Urinary bladder (tissue), 4 donors: ENCODE results near the gene MBD3L2B. TPM values are rescaled to one million over a fixed set of nuclear protein-coding genes. Genes with fewer than 3 reads are reported as not detected.

ENCODE experiments used
- DNase-seq: peaks from one replicate; pipeline ENCODE4 v3.0.0-alpha.2; 2015; ENCODE audit errors: extremely low spot score
- H3K27ac ChIP-seq: one replicate; pipeline ENCODE4 v1.5.1; 2013; ENCODE audit warnings: low read depth, mild to moderate bottlenecking, moderate library complexity
- H3K36me3 ChIP-seq: one replicate; pipeline ENCODE4 v1.6.1; 2013; ENCODE audit warnings: mild to moderate bottlenecking, moderate library complexity; ENCODE audit not compliant: insufficient read depth
- H3K4me1 ChIP-seq: one replicate; pipeline ENCODE4 v1.6.1; 2013; ENCODE audit warnings: mild to moderate bottlenecking, moderate library complexity; ENCODE audit not compliant: insufficient read depth
- H3K4me3 ChIP-seq: one replicate; pipeline ENCODE4 v1.5.1; 2013; ENCODE audit warnings: low read depth, low read length
- WGBS: extraction: QIAGEN DNeasy Blood & Tissue Kit; methylation state at CpG from one replicate; pipeline ENCODE4 v1.1.7; 2013; 5-methylcytosine and 5-hydroxymethylcytosine counted together
- polyA plus RNA-seq: library from polyadenylated mRNA; stranded (reverse); fragments of 200-250 nt; gene quantifications from one replicate; pipeline ENCODE4 v1.2.3, GENCODE V29; 2013
- total RNA-seq: library from RNA; depleted of rRNA; stranded (reverse); fragments of >200 nt; gene quantifications from one replicate; pipeline ENCODE4 v1.2.3, GENCODE V29; 2014
- donor health status: healthy with polysubstance abuse.
- donor health status: healthy.

The MBD3L2B gene
- total and polyA plus RNA-seq, 2 donors, result not detected

DNA sequence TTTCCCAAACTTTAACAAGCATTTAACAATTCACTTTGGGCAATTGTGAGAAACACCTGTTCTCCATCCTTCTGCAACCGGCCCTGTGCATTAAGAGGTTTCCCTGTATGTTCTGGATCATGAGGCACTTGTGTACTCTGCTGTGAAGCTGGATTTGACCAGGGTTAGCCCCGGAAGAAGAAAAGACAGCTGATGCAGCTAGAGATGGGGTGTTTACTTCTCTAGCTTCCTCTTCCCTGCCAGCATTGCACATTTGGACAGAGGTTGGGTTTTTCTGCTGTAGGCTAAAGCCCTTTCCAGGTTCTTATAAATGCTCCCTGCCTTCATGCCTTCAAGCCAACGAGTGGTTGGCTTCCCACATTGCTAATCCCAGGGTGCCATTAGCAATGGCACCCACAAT is 20.9 kb downstream of the MBD3L2B start:
- DNase-seq, result no peak
- no peaks in the 10 kb centered on the region for H3K36me3 ChIP-seq
- H3K4me3 ChIP-seq, result no peak overlapping the region
- WGBS, result 59% methylated on average over 3 of the region's 3 CpGs
- no peak overlapping the region for H3K27ac ChIP-seq
- H3K4me1 ChIP-seq, result no peaks in the 10 kb centered on the region

DNA sequence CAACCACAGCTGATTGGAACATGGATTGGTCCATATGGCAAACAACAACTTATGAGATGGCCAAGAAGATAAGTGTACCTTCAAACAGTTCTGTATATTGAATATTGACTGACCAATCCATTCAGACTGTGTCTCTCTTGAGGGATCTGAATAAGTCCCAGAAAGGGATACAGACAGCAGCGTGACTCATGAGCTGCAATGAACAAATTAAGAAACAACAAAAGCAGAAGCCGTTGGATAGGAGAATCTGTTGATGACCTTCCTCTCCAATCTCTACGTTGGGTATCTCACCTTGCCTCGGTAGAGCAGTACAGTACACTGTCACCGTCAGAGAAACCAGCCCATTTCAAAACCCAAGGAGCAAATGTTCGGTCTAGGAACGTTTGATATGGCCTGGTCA is 21.3 kb downstream of the MBD3L2B start:
- 71% methylated on average over 7 of the region's 7 CpGs for WGBS
- Histone ChIP-seq H3K36me3 (no peaks in the 10 kb centered on the region), H3K27ac (no peak overlapping the region), H3K4me1 (no peaks in the 10 kb centered on the region), H3K4me3 (no peak overlapping the region)
- DNase-seq, result no peak

DNA sequence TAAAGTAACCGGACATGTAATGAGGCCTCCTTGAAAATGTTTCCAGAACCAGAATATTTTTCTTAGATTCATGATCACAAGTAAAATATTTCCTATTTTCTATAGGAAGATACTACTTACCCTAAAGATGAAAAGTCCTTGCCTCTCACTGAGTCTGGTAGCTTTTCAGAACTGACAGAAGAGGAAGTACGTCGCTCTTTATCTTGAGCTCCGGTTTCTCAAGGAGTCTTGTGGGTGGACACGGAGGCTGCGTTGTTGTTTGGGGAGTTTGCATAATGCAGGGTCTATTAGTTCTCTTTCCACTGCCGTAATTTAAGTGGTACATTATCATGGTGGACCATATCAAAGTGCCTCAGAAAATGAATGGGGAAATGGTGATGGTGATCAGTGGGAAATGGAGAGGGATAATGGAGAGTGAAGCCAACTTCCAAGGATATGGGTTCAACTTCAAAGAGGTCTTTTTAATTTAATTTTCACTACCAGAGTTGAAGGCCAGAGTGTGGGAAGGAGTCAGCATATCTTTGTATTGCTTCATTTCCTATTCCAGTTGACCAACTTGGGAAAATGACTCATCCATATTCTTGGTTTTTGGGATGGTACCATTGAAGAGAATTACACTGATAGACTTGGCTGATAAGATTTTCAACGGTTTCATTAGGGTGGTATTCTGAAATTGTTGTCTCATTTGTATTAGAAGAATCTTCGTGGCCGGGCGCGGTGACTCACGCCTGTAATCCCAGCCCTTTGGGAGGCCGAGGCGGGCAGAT is 23.4 kb downstream of the MBD3L2B start:
- no peaks in the 10 kb centered on the region for H3K36me3 ChIP-seq
- no peaks in the 10 kb centered on the region for H3K4me1 ChIP-seq
- H3K4me3 ChIP-seq, result no peak overlapping the region
- H3K27ac ChIP-seq, result no peak overlapping the region
- WGBS, result 88% methylated on average over 15 of the region's 15 CpGs
- no peak for DNase-seq

DNA sequence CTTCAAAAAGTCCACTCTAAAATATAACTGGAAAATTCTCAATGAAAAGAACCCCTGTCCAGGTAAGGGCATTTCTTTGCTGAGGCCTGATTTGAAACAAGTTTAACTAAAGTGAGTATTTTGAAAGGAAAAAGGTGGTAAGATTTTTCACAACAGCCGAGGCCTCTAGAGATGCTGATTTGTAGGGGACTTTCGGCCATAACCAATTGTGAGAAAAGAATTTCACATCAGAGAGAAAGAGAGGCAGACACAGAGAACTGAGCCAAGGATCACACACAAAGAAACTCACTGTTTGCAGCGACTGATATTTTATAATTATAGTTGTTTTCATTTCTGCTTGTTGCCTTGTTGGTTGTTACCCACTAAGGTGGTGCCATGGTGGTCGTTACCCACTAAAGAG is 24.4 kb downstream of the MBD3L2B start:
- Histone ChIP-seq H3K27ac (no peak overlapping the region), H3K36me3 (no peaks in the 10 kb centered on the region), H3K4me3 (no peak overlapping the region), H3K4me1 (no peaks in the 10 kb centered on the region)
- no peak for DNase-seq
- WGBS, result 69% methylated on average over 4 of the region's 4 CpGs

DNA sequence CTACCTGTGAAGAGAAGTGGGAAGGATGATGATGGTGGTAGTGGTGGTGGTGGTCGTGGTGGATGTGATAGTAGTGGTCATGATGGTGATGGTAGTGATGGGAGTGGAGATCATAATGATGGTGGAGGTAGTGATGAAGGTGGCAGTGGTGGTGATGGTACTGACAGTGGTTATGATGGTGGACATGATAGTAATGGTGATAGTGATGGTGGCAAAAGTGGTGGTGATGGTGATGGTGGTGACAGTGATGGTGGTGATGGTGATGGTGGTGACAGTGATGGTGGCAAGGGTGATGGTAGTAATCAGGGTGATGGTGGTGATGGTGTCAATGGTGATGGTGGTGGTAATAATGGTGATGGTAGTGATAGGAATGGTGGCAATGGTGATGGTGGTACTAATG is 26.2 kb downstream of the MBD3L2B start:
- WGBS, result 53% methylated on average over 1 of the region's 1 CpG

DNA sequence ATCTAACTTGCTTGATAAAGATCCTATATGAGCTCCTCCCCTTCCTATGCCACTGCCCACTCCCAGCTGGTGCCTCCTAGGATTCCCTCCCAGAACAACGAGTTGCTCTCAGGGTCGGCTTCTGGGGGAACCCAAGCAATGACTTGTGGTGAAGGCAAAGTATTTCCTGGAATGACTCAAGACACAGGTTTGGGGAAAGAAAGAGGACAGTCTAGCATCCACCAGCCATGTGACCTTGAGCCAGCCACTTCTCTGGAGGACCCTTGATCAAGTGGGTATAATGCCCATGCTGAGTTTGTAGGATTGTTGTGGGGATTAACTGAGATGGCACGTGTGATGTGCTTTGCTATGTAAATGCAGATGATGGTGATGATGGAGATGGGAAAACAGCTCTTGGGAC is 33.0 kb downstream of the MBD3L2B start:
- H3K4me1 ChIP-seq, result no peaks in the 10 kb centered on the region
- no peak overlapping the region for H3K4me3 ChIP-seq
- DNase-seq, result no peak
- H3K36me3 ChIP-seq, result no peaks in the 10 kb centered on the region
- WGBS, result 50% methylated on average over 3 of the region's 3 CpGs
- no peak overlapping the region for H3K27ac ChIP-seq

More for the DNA sequence above, 26.2 kb downstream of the MBD3L2B start:
- no peaks in the 10 kb centered on the region for H3K4me1 ChIP-seq
- H3K27ac ChIP-seq, result no peak overlapping the region
- no peak for DNase-seq
- no peaks in the 10 kb centered on the region for H3K36me3 ChIP-seq
- no peak overlapping the region for H3K4me3 ChIP-seq

DNA sequence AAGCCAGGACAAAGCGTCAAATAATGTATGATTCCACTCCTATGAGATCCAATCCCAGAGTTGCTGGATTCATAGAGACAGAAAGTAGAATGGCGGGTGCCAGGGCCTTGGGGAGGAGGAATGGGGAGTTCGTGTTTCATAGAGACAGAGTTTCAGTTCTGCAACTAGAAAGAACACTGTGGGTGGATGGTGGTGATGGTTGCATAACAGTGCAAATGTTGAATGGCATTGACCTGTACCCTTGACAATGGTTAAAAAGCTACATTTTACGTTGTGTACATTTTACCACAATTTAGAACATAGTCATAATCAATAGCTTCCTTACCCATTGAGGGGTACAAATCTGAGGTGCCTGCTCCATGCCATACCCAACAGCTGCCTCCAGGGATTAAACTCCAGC is 33.4 kb downstream of the MBD3L2B start:
- no peak for DNase-seq
- no peak overlapping the region for H3K4me3 ChIP-seq
- no peak overlapping the region for H3K27ac ChIP-seq
- whole genome bisulfite sequencing, result 53% methylated on average over 4 of the region's 4 CpGs
- no peaks in the 10 kb centered on the region for H3K4me1 ChIP-seq
- H3K36me3 ChIP-seq, result no peaks in the 10 kb centered on the region

DNA sequence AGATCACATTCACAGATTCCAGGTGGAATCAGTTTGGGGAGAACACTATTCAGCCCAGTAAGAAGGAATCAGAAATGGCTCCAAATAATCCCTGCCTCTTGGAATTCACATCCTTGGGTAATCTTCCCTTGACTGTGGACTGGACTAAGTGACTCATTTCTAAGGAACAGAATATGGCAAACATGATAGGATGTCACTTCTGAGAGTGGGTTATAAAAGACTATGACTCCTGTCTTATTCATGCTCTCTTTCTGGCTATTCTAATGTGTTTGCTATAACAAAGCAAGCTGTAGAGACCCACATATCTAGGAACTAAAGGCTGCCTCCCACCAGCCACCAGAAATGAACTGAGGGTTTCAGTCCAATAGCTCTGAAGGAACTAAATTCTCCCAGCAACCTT is 37.8 kb downstream of the MBD3L2B start:
- no peak overlapping the region for H3K27ac ChIP-seq

DNA sequence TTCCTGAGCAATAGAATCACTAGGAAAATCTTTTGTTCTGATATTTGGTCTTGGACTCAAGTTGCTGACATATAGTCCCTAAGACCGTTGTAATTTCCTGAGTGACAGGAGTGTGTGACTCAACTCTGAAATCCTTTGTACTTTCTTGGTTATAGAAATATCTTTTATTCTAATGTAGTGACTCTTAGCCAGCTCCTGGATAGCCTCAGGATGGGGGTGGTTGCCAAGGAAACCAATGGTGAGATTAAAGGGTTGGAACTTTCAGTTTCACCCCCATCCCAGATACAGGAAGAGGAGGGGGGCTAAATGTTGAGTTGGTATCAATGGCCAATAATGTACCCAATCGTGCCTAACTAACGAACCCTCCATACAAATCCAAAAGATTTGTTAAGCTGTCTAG is 41.8 kb downstream of the MBD3L2B start:
- H3K4me1 ChIP-seq, result no peaks in the 10 kb centered on the region
- H3K4me3 ChIP-seq, result no peak overlapping the region
- no peaks in the 10 kb centered on the region for H3K36me3 ChIP-seq
- DNase-seq, result no peak
- 76% methylated on average over 3 of the region's 3 CpGs for WGBS
- no peak overlapping the region for H3K27ac ChIP-seq

More for the DNA sequence above, 37.8 kb downstream of the MBD3L2B start:
- Histone ChIP-seq H3K36me3 (no peaks in the 10 kb centered on the region), H3K4me1 (no peaks in the 10 kb centered on the region), H3K4me3 (no peak overlapping the region)
- DNase-seq, result no peak

DNA sequence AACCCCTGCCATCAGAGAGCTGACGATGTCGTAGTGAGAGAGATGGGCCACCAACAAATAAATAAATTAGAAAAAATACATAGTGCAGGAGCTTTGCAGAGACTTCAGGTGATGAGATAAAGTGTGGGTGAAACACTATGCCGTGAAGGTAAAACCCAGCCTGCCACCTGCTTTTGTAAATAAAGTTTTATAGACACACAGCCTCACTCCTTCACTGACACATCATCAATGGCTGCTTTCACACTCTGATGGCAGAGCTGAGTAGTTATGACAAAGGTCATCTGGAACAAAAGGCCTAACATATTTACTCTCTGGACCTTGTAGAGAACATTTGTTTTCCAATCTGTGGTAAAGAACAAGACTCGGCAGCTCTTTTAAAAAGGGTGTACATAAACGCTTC is 45.0 kb downstream of the MBD3L2B start:
- no peak for DNase-seq
- 89% methylated on average over 5 of the region's 5 CpGs for WGBS
- H3K4me3 ChIP-seq, result no peak overlapping the region
- no peaks in the 10 kb centered on the region for H3K36me3 ChIP-seq
- no peaks in the 10 kb centered on the region for H3K4me1 ChIP-seq
- no peak overlapping the region for H3K27ac ChIP-seq

DNA sequence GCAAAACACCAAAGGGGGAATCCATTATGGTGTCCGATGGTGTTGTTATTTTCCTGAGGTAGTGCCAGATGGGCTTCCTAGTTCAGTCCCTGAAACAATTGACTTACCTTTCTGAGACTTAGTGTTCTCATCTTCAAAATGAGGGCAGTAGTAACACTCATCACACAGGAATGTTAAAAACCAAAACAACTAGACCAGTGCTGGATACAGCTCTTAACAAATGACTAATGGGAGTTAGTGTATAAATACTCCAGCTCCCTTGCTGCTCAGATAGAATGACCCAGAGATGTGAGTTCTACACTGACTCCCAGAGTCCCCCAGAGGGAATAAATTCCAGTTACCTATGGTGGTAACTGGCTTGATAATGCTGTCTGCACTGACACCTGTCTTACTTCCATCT is 49.9 kb downstream of the MBD3L2B start:
- H3K4me3 ChIP-seq, result no peak overlapping the region
- DNase-seq, result no peak
- H3K36me3 ChIP-seq, result no peaks in the 10 kb centered on the region
- no peaks in the 10 kb centered on the region for H3K4me1 ChIP-seq
- no peak overlapping the region for H3K27ac ChIP-seq
- 89% methylated on average over 1 of the region's 1 CpG for WGBS

DNA sequence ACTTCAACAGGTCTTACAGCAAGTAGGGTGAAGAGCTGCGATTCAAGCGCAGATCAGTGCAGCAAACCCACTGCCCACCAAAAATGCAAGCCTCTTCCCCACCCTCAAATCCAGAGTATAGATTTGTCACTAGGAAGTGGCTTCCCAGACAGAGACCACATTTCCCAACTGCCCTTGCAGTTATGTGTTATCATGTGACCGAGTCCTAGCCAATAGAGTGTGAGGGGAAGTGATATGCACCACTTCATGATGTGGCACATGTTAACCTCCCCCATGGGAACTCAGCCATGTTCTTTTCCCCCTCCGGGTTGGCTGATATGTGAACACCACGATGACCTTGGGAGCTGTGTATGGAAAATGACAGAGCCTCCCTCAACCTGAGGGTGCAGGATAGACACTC is 50.8 kb downstream of the MBD3L2B start:
- H3K27ac ChIP-seq, result no peak overlapping the region
- WGBS, result 88% methylated on average over 5 of the region's 5 CpGs
- H3K36me3 ChIP-seq, result no peaks in the 10 kb centered on the region
- H3K4me3 ChIP-seq, result no peak overlapping the region
- no peaks in the 10 kb centered on the region for H3K4me1 ChIP-seq
- no peak for DNase-seq

DNA sequence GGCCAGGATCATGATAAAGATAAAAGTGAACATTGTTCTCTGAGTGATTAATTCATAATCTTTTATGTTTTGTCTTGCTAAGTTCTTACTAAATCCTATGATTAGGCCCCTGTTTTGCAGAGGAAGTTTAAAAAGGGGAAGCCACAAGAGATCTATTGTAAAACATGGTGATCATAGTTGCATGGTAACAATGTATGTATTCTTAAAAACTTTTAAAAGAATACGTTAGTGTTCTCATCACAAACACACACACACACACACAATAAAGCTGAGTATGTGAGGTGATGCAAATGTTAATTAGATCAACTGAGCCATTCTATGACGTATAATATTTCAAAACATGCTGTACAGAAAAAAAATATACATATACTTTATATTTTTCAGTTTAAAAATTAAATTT is 51.2 kb downstream of the MBD3L2B start:
- Histone ChIP-seq H3K36me3 (no peaks in the 10 kb centered on the region), H3K4me3 (no peak overlapping the region), H3K27ac (no peak overlapping the region), H3K4me1 (no peaks in the 10 kb centered on the region)
- WGBS, result 59% methylated on average over 2 of the region's 2 CpGs
- DNase-seq, result no peak

DNA sequence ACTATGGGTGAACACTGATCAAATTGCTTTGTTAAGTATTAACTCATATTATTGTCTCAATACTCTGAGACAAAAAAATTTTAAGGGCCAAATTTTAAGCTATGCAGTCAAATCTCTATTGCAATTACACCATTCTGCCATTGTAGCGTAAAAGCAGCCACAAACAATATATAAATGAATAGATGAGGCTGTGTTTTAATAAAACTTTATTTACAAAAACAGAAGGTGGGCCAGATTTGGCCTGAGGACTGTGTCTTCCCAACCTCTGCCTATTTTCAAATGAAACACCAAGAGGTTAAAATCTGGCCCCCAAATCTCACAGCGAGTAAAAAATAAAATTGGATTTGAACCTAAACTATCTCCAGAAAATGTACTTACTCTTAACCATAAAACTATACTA is 51.7 kb downstream of the MBD3L2B start:
- Histone ChIP-seq H3K36me3 (no peaks in the 10 kb centered on the region), H3K27ac (no peak overlapping the region), H3K4me3 (no peak overlapping the region), H3K4me1 (no peaks in the 10 kb centered on the region)
- WGBS, result 79% methylated on average over 2 of the region's 2 CpGs
- DNase-seq, result no peak
